Measurements from ENCODE around the gene NOX5.
A peak's percentile ranks its signal among the peaks of the same experiment; 100 is the strongest.

The NOX5 gene

GRCh38 chr15:69025320-69025719, 10.8 kb downstream of the NOX5 start:
- peak; percentile 40 for DNase-seq

- DNase-seq, result peak; percentile 12
Measured at GRCh38 chr15:69026355-69026754, 11.9 kb downstream of the NOX5 start.

GRCh38 chr15:69027976-69028518, 13.6 kb downstream of the NOX5 start:
- DNase-seq, result no peak

GRCh38 chr15:69031013-69032001, 16.8 kb downstream of the NOX5 start:
- peak; percentile 40 for DNase-seq

- DNase-seq, result no peak
Measured at GRCh38 chr15:69032031-69032430, 17.5 kb downstream of the NOX5 start.

- DNase-seq, result no peak
Measured at GRCh38 chr15:69032703-69033373, 18.3 kb downstream of the NOX5 start.

GRCh38 chr15:69034352-69034751, 19.9 kb downstream of the NOX5 start:
- peak; percentile 91 for DNase-seq

- peak; percentile 19 for DNase-seq
Measured at GRCh38 chr15:69035205-69035917, 20.9 kb downstream of the NOX5 start.

GRCh38 chr15:69035918-69036258, 21.4 kb downstream of the NOX5 start:
- no peak for DNase-seq

GRCh38 chr15:69036826-69037225, 22.3 kb downstream of the NOX5 start:
- DNase-seq, result no peak

- DNase-seq, result no peak
Measured at GRCh38 chr15:69037482-69037881, 23.0 kb downstream of the NOX5 start.

- no peak for DNase-seq
Measured at GRCh38 chr15:69037977-69038376, 23.5 kb downstream of the NOX5 start.

GRCh38 chr15:69038508-69038907, 24.0 kb downstream of the NOX5 start:
- no peak for DNase-seq

GRCh38 chr15:69039516-69040225, 25.2 kb downstream of the NOX5 start:
- DNase-seq, result no peak

GRCh38 chr15:69042531-69042930, 28.0 kb downstream of the NOX5 start:
- no peak for DNase-seq

- DNase-seq, result peak; percentile 46
Measured at GRCh38 chr15:69045802-69046201, 31.3 kb downstream of the NOX5 start.

- no peak for DNase-seq
Measured at GRCh38 chr15:69046781-69047180, 32.3 kb downstream of the NOX5 start.

GRCh38 chr15:69049976-69050375, 35.5 kb downstream of the NOX5 start:
- no peak for DNase-seq

GRCh38 chr15:69055251-69055650, 40.8 kb downstream of the NOX5 start:
- no peak for DNase-seq

GRCh38 chr15:69056365-69056764, 41.9 kb downstream of the NOX5 start:
- DNase-seq, result no peak

GRCh38 chr15:69058830-69059556, 44.5 kb downstream of the NOX5 start:
- peak; percentile 85 for DNase-seq

- DNase-seq, result no peak
Measured at GRCh38 chr15:69059557-69059943, 45.1 kb downstream of the NOX5 start.

Measured in fibroblast of skin of right biceps (primary cell).